Nephron progenitor cell (in vitro differentiated cells): ENCODE results near the gene CEP192.
"Not testable (repeated sequence)": the region's sequence is repeated elsewhere in the genome, so short reads cannot be mapped to it uniquely, and the experiment has no call there.

ENCODE experiments used
- DNase-seq: peaks from one replicate; pipeline ENCODE4 v3.0.0; 2021
- H3K27ac Mint-ChIP-seq: 2 replicates; pipeline ENCODE4 v1.8.0; 2021; ENCODE audit warnings: mild to moderate bottlenecking, moderate library complexity, mixed read lengths
- H3K27me3 Mint-ChIP-seq: 2 replicates; pipeline ENCODE4 v1.8.0; 2021; ENCODE audit warnings: mild to moderate bottlenecking, low read depth, mixed read lengths; ENCODE audit not compliant: poor library complexity
- H3K36me3 Mint-ChIP-seq: 2 replicates; pipeline ENCODE4 v1.8.0; 2021; ENCODE audit warnings: low read depth, mixed read lengths
- H3K4me1 Mint-ChIP-seq: 2 replicates; pipeline ENCODE4 v1.8.0; 2021; ENCODE audit warnings: mixed read lengths
- H3K4me3 Mint-ChIP-seq: 2 replicates; pipeline ENCODE4 v1.8.0; 2021; ENCODE audit warnings: mild to moderate bottlenecking, moderate library complexity, mixed read lengths
- H3K9me3 Mint-ChIP-seq: 2 replicates; pipeline ENCODE4 v1.8.0; 2021; ENCODE audit warnings: mild to moderate bottlenecking, moderate library complexity, mixed read lengths
- TF ChIP-seq, protein P1 (sequence below): fragments of 200-600 bp; sonication (generic); IDR thresholded peaks from 2 replicates; pipeline ENCODE4 v1.5.0; 2021; ENCODE audit warnings: antibody characterized with exemption

The CEP192 gene

DNA sequence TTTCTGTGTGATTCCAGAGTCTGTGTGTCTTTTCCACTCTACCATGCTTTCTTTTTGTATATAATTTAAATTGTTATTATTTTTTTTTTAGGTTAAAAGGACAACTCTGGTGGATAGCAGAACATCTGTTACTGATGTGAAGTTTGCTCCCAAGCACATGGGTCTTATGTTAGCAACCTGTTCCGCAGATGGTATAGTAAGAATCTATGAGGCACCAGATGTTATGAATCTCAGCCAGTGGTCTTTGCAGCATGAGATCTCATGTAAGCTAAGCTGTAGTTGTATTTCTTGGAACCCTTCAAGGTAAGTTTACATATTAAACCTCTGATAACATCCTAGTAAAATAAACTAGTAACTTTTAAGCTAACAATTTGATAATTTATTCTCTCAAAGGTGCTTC lies 28.1 kb upstream of the CEP192 start:
- Mint-ChIP-seq H3K4me1 (peaks cover 6% of the 10 kb centered on the region), H3K4me3 (no peak overlapping the region), H3K27me3 (peaks cover 6% of the 10 kb centered on the region), H3K36me3 (peaks cover 82% of the 10 kb centered on the region), H3K27ac (no peak overlapping the region), H3K9me3 (peaks cover 10% of the 10 kb centered on the region)
- TF ChIP-seq, protein P1, sequence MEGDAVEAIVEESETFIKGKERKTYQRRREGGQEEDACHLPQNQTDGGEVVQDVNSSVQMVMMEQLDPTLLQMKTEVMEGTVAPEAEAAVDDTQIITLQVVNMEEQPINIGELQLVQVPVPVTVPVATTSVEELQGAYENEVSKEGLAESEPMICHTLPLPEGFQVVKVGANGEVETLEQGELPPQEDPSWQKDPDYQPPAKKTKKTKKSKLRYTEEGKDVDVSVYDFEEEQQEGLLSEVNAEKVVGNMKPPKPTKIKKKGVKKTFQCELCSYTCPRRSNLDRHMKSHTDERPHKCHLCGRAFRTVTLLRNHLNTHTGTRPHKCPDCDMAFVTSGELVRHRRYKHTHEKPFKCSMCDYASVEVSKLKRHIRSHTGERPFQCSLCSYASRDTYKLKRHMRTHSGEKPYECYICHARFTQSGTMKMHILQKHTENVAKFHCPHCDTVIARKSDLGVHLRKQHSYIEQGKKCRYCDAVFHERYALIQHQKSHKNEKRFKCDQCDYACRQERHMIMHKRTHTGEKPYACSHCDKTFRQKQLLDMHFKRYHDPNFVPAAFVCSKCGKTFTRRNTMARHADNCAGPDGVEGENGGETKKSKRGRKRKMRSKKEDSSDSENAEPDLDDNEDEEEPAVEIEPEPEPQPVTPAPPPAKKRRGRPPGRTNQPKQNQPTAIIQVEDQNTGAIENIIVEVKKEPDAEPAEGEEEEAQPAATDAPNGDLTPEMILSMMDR = no peak
- no peak for DNase-seq

DNA sequence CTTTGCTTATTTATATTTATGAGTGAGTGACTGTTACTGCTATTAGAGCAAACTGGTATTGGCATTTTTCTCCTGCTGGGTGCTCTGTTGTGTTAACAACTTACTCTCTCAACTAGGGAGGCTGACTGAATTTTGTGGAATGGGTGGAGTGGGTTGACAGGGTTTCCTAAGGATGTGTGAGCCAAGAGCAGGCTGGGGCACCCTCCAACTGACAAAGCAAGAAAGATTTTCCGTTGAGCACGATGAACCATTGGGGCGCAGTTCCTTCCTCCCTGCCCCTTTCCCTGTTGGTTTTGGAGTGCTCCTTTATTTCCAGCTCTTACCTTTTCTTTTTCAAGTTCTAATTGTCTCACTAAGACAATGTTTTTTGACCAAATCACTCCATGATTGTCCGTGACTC lies 23.0 kb upstream of the CEP192 start:
- no peak overlapping the region for H3K4me3 Mint-ChIP-seq
- peaks cover 2% of the 10 kb centered on the region for H3K27me3 Mint-ChIP-seq
- H3K4me1 Mint-ChIP-seq = no peaks in the 10 kb centered on the region
- DNase-seq = no peak
- peak overlapping the region; percentile 62 for H3K27ac Mint-ChIP-seq
- TF ChIP-seq, protein P1 = no peak
- H3K36me3 Mint-ChIP-seq = peaks cover 90% of the 10 kb centered on the region
- no peaks in the 10 kb centered on the region for H3K9me3 Mint-ChIP-seq

- TF ChIP-seq, protein P1 = no peak
- Mint-ChIP-seq H3K36me3 (peaks cover 90% of the 10 kb centered on the region), H3K4me1 (no peaks in the 10 kb centered on the region), H3K9me3 (no peaks in the 10 kb centered on the region), H3K4me3 (no peak overlapping the region), H3K27me3 (peaks cover 2% of the 10 kb centered on the region), H3K27ac (no peak overlapping the region)
- DNase-seq = no peak
Observed at GRCh38 chr18:12968619-12969018, 22.5 kb upstream of the CEP192 start.

GRCh38 chr18:12973562-12974213 lies 17.5 kb upstream of the CEP192 start:
- DNase-seq = no peak

GRCh38 chr18:12975488-12975887 lies 15.7 kb upstream of the CEP192 start:
- TF ChIP-seq, protein P1 = no peak
- Mint-ChIP-seq H3K4me1 (no peaks in the 10 kb centered on the region), H3K4me3 (no peak overlapping the region), H3K27ac (no peak overlapping the region), H3K27me3 (peaks cover 6% of the 10 kb centered on the region), H3K9me3 (peaks cover 12% of the 10 kb centered on the region), H3K36me3 (peaks cover 81% of the 10 kb centered on the region)
- DNase-seq = no peak

More at GRCh38 chr18:12973562-12974213, 17.5 kb upstream of the CEP192 start:
- H3K9me3 Mint-ChIP-seq = peaks cover 8% of the 10 kb centered on the region
- H3K27me3 Mint-ChIP-seq = peaks cover 6% of the 10 kb centered on the region
- peaks cover 91% of the 10 kb centered on the region for H3K36me3 Mint-ChIP-seq
- no peaks in the 10 kb centered on the region for H3K4me1 Mint-ChIP-seq
- H3K4me3 Mint-ChIP-seq = no peak overlapping the region
- no peak overlapping the region for H3K27ac Mint-ChIP-seq
- TF ChIP-seq, protein P1 = no peak

- H3K4me1 Mint-ChIP-seq = no peaks in the 10 kb centered on the region
- H3K4me3 Mint-ChIP-seq = no peak overlapping the region
- H3K9me3 Mint-ChIP-seq = peaks cover 17% of the 10 kb centered on the region
- peaks cover 78% of the 10 kb centered on the region for H3K36me3 Mint-ChIP-seq
- TF ChIP-seq, protein P1 = no peak
- H3K27me3 Mint-ChIP-seq = peaks cover 6% of the 10 kb centered on the region
- DNase-seq = no peak
- no peak overlapping the region for H3K27ac Mint-ChIP-seq
Observed at GRCh38 chr18:12976305-12976704, 14.9 kb upstream of the CEP192 start.

- H3K4me3 Mint-ChIP-seq, H3K27me3 Mint-ChIP-seq, DNase-seq, H3K27ac Mint-ChIP-seq, H3K4me1 Mint-ChIP-seq: not testable (repeated sequence)
- peaks cover 22% of the 10 kb centered on the region for H3K9me3 Mint-ChIP-seq
- H3K36me3 Mint-ChIP-seq = peaks cover 75% of the 10 kb centered on the region
Observed at GRCh38 chr18:12980065-12980464, 11.1 kb upstream of the CEP192 start.
